Liver (tissue), 9 donors: ENCODE results near the gene TRIL. TPM values are rescaled to one million over a fixed set of nuclear protein-coding genes. Genes with fewer than 3 reads are reported as not detected.
A peak's percentile ranks its signal among the peaks of the same experiment; 100 is the strongest.

ENCODE experiments used
- DNase-seq: peaks from one replicate; pipeline ENCODE4 v3.0.0-alpha.2; 2017; ENCODE audit warnings: low spot score
- H3K27ac ChIP-seq, 2 donors: one replicate each; pipeline ENCODE4 v1.7.0; 2013; ENCODE audit warnings: inconsistent platforms in 2 of 2, low read length in 2 of 2, control low read depth in 1 of 2, low read depth in 1 of 2, mild to moderate bottlenecking in 1 of 2
- H3K27me3 ChIP-seq, 4 donors: one replicate each; pipeline versions ENCODE4 v1.6.1 to v1.7.0; 2013; ENCODE audit warnings: low read length in 3 of 4, inconsistent platforms in 1 of 4, mild to moderate bottlenecking in 1 of 4, moderate library complexity in 1 of 4; ENCODE audit not compliant: control insufficient read depth in 4 of 4, insufficient read depth in 4 of 4
- H3K36me3 ChIP-seq, 4 donors: one replicate each; pipeline versions ENCODE4 v1.6.1 to v1.7.0; 2013; ENCODE audit warnings: low read length in 3 of 4, mild to moderate bottlenecking in 3 of 4, low read depth in 1 of 4, moderate library complexity in 1 of 4; ENCODE audit not compliant: control insufficient read depth in 4 of 4, insufficient read depth in 3 of 4
- H3K4me1 ChIP-seq, 4 donors: one replicate each; pipeline versions ENCODE4 v1.6.1 to v1.7.0; 2013; ENCODE audit warnings: low read length in 3 of 4, mild to moderate bottlenecking in 3 of 4, moderate library complexity in 1 of 4; ENCODE audit not compliant: control insufficient read depth in 4 of 4, insufficient read depth in 4 of 4
- H3K4me3 ChIP-seq, 3 donors: one replicate each; pipeline versions ENCODE4 v1.6.1 to v1.7.0; 2013; ENCODE audit warnings: low read length in 3 of 3, control low read depth in 1 of 3, low read depth in 1 of 3, mild to moderate bottlenecking in 1 of 3
- H3K9ac ChIP-seq, 2 donors: one replicate each; pipeline ENCODE4 v1.7.0; 2013; ENCODE audit warnings: low read length in 2 of 2, mild to moderate bottlenecking in 2 of 2, moderate library complexity in 2 of 2, control low read depth in 1 of 2, low read depth in 1 of 2
- H3K9me3 ChIP-seq, 4 donors: one replicate each; pipeline versions ENCODE4 v1.6.1 to v1.7.0; 2013; ENCODE audit warnings: low read length in 3 of 4; ENCODE audit not compliant: control insufficient read depth in 4 of 4
- CTCF ChIP-seq: fragments of 150-350 bp; IDR thresholded peaks from 2 replicates; pipeline ENCODE4 v1.5.1; 2017; ENCODE audit warnings: improper control_type of control experiment, low read depth, low read length; ENCODE audit not compliant: missing input control
- FOXA1 ChIP-seq: IDR thresholded peaks from 2 replicates; pipeline ENCODE4 v1.6.1; 2016; ENCODE audit warnings: antibody characterized with exemption
- GABPA ChIP-seq, 2 donors: IDR thresholded peaks in 1 of 2; conservative IDR thresholded peaks in 1 of 2; 2 replicates each; pipeline ENCODE4 v1.6.1; 2016; ENCODE audit warnings: antibody characterized with exemption in 2 of 2, mild to moderate bottlenecking in 1 of 2, moderate library complexity in 1 of 2
- HNF4A ChIP-seq, 2 donors: conservative IDR thresholded peaks; 2 replicates each; pipeline ENCODE4 v1.6.1; 2016; ENCODE audit warnings: antibody characterized with exemption in 2 of 2, mild to moderate bottlenecking in 2 of 2
- HNF4G ChIP-seq: IDR thresholded peaks from 2 replicates; pipeline ENCODE4 v1.6.1; 2016; ENCODE audit warnings: antibody characterized with exemption
- JUND ChIP-seq, 2 donors: IDR thresholded peaks; 2 replicates each; pipeline ENCODE4 v1.6.1; 2016; ENCODE audit warnings: antibody characterized with exemption in 2 of 2
- NR2F2 ChIP-seq: IDR thresholded peaks from 2 replicates; pipeline ENCODE4 v1.6.1; 2016; ENCODE audit warnings: antibody characterized with exemption
- RAD21 ChIP-seq, 2 donors: IDR thresholded peaks; 2 replicates each; pipeline ENCODE4 v1.6.1; 2016; ENCODE audit warnings: antibody characterized with exemption in 2 of 2, mild to moderate bottlenecking in 2 of 2
- REST ChIP-seq: IDR thresholded peaks from 2 replicates; pipeline ENCODE4 v1.6.1; 2016; ENCODE audit warnings: antibody characterized with exemption, mild to moderate bottlenecking
- SP1 ChIP-seq: IDR thresholded peaks from 2 replicates; pipeline ENCODE4 v1.6.1; 2018; ENCODE audit warnings: antibody characterized with exemption, mild to moderate bottlenecking
- TAF1 ChIP-seq: conservative IDR thresholded peaks from 2 replicates; pipeline ENCODE4 v1.6.1; 2016; ENCODE audit warnings: antibody characterized with exemption, mild to moderate bottlenecking
- YY1 ChIP-seq: IDR thresholded peaks from 2 replicates; pipeline ENCODE4 v1.6.1; 2016; ENCODE audit warnings: antibody characterized with exemption, mild to moderate bottlenecking
- WGBS: extraction: QIAGEN DNeasy Blood & Tissue Kit; methylation state at CpG from one replicate; pipeline ENCODE4 v1.1.7; 2013; 5-methylcytosine and 5-hydroxymethylcytosine counted together
- polyA plus RNA-seq, 2 donors: library from polyadenylated mRNA; stranded (reverse) in 1 of 2; unstranded in 1 of 2; fragments of 200-250 nt in 1 of 2; fragments of >200 nt in 1 of 2; fragmentation: Nextera tagmentation in 1 of 2; extraction: Ambion mirVana in 1 of 2; gene quantifications; one replicate each; pipeline versions ENCODE4 v1.2.1 to v1.2.3, GENCODE V29; 2013 to 2015
- total RNA-seq, 2 donors: library from RNA; depleted of rRNA; stranded (reverse); fragments of >200 nt; gene quantifications; one replicate each; pipeline ENCODE4 v1.2.3, GENCODE V29; 2014
- TF ChIP-seq, protein P1 (sequence below): IDR thresholded peaks from 2 replicates; pipeline ENCODE4 v1.6.1; 2016; ENCODE audit warnings: antibody characterized with exemption
- TF ChIP-seq, protein P2 (sequence below): IDR thresholded peaks from 2 replicates; pipeline ENCODE4 v1.6.1; 2016; ENCODE audit warnings: antibody characterized with exemption
- donor health status: healthy.
- donor health status: healthy.
- donor health status: healthy.
- donor health status: healthy.
- donor health status: healthy.

Gene TRIL
- total and polyA plus RNA-seq, 4 donors = 0.06 to 0.67 (median 0.35) TPM

- Histone ChIP-seq H3K27me3 (no peaks in the 10 kb centered on the region), H3K4me1 (peaks cover 0 to 18% (median 13%) of the 10 kb centered on the region in 4 donors), H3K4me3 (no peak overlapping the region), H3K9ac (no peak overlapping the region), H3K36me3 (no peaks in the 10 kb centered on the region), H3K27ac (no peak overlapping the region), H3K9me3 (no peaks in the 10 kb centered on the region)
- TF ChIP-seq TAF1 (no peak), JUND (IDR thresholded peaks at IDR 0.05) (no peak), CTCF (peak; percentile 79), YY1 (no peak), RAD21 (IDR thresholded peaks at IDR 0.05) (peak; percentile 91 to 95)
- DNase-seq = peak; percentile 75
- 1% methylated on average over 7 of the region's 7 CpGs for WGBS
Measured at GRCh38 chr7:28922624-28923331, 35.4 kb downstream of the TRIL start.

DNA sequence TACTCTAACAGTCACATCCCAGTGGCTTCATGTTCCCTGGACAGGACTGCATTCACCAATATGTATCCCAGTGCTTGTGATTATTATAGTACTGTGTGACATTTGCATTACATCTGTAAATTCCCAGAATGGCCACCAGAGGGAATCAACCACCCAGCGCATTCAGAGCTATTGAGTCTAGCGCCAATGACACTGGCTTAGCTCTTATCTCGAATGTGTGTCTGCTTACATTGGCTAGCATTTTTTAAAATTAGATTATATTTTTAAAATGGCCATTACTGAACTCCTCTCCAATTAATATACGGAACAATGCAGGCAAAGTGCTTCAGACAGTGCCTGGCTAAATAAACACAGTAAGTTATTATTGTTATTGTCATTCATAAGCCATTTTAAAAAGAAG lies 36.3 kb downstream of the TRIL start:
- H3K4me1 ChIP-seq = peaks cover 0 to 17% (median 13%) of the 10 kb centered on the region in 4 donors
- H3K9me3 ChIP-seq = no peaks in the 10 kb centered on the region
- DNase-seq = no peak
- H3K27me3 ChIP-seq = no peaks in the 10 kb centered on the region
- 2% methylated on average over 4 of the region's 4 CpGs for WGBS
- no peak overlapping the region for H3K4me3 ChIP-seq
- H3K27ac ChIP-seq = no peak overlapping the region
- H3K9ac ChIP-seq = peak overlapping the region in 1 of 2 donors; percentile 27
- TF ChIP-seq YY1 (peak; percentile 17), RAD21 (IDR thresholded peaks at IDR 0.05) (peak; percentile 91 to 93), CTCF (peak; percentile 93), GABPA (IDR thresholded peaks at IDR 0.05 in 1 of 2, conservative IDR thresholded peaks at IDR 0.05 in 1 of 2) (no peak)
- H3K36me3 ChIP-seq = no peaks in the 10 kb centered on the region

DNA sequence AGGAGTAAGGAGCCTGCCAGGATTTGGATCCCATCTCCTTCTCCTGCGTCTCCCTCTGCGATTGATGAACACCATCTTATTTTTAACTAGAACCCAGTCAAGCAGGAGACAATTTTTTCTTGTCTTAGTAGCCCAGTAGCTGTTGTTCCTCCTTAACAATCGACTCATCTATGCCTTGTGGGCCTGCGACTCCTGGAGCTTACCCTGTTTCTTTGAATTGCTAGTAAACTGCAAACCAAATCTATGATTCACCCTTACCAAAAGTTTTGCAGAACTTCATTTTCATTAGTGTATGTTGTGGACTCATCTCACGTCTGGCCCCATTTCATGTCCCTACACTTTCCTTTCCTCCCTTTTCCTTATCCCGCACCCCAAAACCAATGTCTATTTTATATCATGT lies 37.7 kb downstream of the TRIL start:
- 93% methylated on average over 6 of the region's 6 CpGs for WGBS
- no peak overlapping the region for H3K4me3 ChIP-seq
- DNase-seq = no peak
- no peak overlapping the region for H3K27ac ChIP-seq
- no peaks in the 10 kb centered on the region for H3K36me3 ChIP-seq
- no peak overlapping the region for H3K9ac ChIP-seq
- no peaks in the 10 kb centered on the region for H3K9me3 ChIP-seq
- peaks cover 0 to 12% (median 8%) of the 10 kb centered on the region in 4 donors for H3K4me1 ChIP-seq
- no peaks in the 10 kb centered on the region for H3K27me3 ChIP-seq
- TF ChIP-seq YY1 (no peak), HNF4G (no peak), HNF4A (conservative IDR thresholded peaks at IDR 0.05) (no peak), NR2F2 (no peak), FOXA1 (no peak), REST (no peak), SP1 (no peak), RAD21 (IDR thresholded peaks at IDR 0.05) (no peak), CTCF (no peak)
- TF ChIP-seq, protein P1, sequence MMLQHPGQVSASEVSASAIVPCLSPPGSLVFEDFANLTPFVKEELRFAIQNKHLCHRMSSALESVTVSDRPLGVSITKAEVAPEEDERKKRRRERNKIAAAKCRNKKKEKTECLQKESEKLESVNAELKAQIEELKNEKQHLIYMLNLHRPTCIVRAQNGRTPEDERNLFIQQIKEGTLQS = no peak
- TF ChIP-seq, protein P2, sequence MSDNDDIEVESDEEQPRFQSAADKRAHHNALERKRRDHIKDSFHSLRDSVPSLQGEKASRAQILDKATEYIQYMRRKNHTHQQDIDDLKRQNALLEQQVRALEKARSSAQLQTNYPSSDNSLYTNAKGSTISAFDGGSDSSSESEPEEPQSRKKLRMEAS = no peak
